Uterus (tissue), 4 donors: ENCODE results near the gene SLC35E2B. TPM values are rescaled to one million over a fixed set of nuclear protein-coding genes. Genes with fewer than 3 reads are reported as not detected.

Experiments used
- DNase-seq, 2 donors: peaks; one replicate each; pipeline ENCODE4 v3.0.0-alpha.2; 2019 to 2020
- H3K27ac ChIP-seq, 2 donors: fragments of 200-600 bp; sonication (generic); 1 replicate in 1 of 2; 2 replicates in 1 of 2; pipeline ENCODE4 v1.5.1; 2016 to 2018
- H3K27me3 ChIP-seq, 2 donors: fragments of 200-600 bp; sonication (generic); one replicate each; pipeline ENCODE4 v1.5.1; 2018 to 2019; ENCODE audit warnings: control low read depth in 1 of 2
- H3K36me3 ChIP-seq, 2 donors: fragments of 200-600 bp; sonication (generic); one replicate each; pipeline ENCODE4 v1.5.1; 2019; ENCODE audit warnings: control low read depth in 1 of 2
- H3K4me1 ChIP-seq, 2 donors: fragments of 200-600 bp; sonication (generic); one replicate each; pipeline ENCODE4 v1.5.1; 2018 to 2019; ENCODE audit warnings: control low read depth in 1 of 2
- H3K4me3 ChIP-seq, 2 donors: fragments of 200-600 bp; sonication (generic); 1 replicate in 1 of 2; 2 replicates in 1 of 2; pipeline ENCODE4 v1.5.1; 2018 to 2019; ENCODE audit warnings: mild to moderate bottlenecking in 1 of 2
- H3K9me3 ChIP-seq, 2 donors: fragments of 200-600 bp; sonication (generic); one replicate each; pipeline ENCODE4 v1.5.1; 2019; ENCODE audit warnings: control low read depth in 1 of 2
- POLR2A ChIP-seq, 2 donors: fragments of 450-650 bp; IDR thresholded peaks; one replicate each; pipeline ENCODE4 v1.6.1; 2016; ENCODE audit warnings: antibody characterized with exemption in 2 of 2, mild to moderate bottlenecking in 1 of 2, moderate library complexity in 1 of 2
- intact Hi-C: fragments of 100-400 bp; cut with DNase I; formaldehyde crosslinking; loops from one replicate; pipeline ENCODE4 v1.15.1; 2023; ENCODE audit warnings: low total_unique reads
- total RNA-seq, 4 donors: library from RNA; depleted of rRNA in 3 of 4; stranded (reverse); fragments of >200 nt in 3 of 4; gene quantifications; one replicate each; pipeline versions ENCODE4 v1.1.0 to v1.2.4, GENCODE V29; 2014 to 2023
- TF ChIP-seq, protein P1 (sequence below), 4 experiments: fragments of 200-600 bp in 2 of 4; fragments of 450-650 bp in 2 of 4; sonication (generic) in 2 of 4; IDR thresholded peaks; one replicate each; pipeline ENCODE4 v1.5.1; 2016 to 2019; ENCODE audit warnings: antibody characterized with exemption in 4 of 4, mild to moderate bottlenecking in 2 of 4, moderate library complexity in 1 of 4
- donor health status: DM: yes; HTN: yes; CAD: no.

The SLC35E2B gene
- total RNA-seq, 4 donors from 2014 or later: 19.1 to 59.2 (median 52.5) TPM

GRCh38 chr1:1687846-1688245, 4.7 kb downstream of the SLC35E2B start:
- intact Hi-C loops: no loop called here
- no peaks in the 10 kb centered on the region for H3K36me3 ChIP-seq
- no peak for DNase-seq
- no peaks in the 10 kb centered on the region for H3K9me3 ChIP-seq
- peaks cover 0 to 5% of the 10 kb centered on the region in 2 donors for H3K4me1 ChIP-seq
- no peak overlapping the region for H3K4me3 ChIP-seq
- H3K27ac ChIP-seq: no peak overlapping the region
- TF ChIP-seq POLR2A (IDR thresholded peaks at IDR 0.05): no peak
- TF ChIP-seq, protein P1, sequence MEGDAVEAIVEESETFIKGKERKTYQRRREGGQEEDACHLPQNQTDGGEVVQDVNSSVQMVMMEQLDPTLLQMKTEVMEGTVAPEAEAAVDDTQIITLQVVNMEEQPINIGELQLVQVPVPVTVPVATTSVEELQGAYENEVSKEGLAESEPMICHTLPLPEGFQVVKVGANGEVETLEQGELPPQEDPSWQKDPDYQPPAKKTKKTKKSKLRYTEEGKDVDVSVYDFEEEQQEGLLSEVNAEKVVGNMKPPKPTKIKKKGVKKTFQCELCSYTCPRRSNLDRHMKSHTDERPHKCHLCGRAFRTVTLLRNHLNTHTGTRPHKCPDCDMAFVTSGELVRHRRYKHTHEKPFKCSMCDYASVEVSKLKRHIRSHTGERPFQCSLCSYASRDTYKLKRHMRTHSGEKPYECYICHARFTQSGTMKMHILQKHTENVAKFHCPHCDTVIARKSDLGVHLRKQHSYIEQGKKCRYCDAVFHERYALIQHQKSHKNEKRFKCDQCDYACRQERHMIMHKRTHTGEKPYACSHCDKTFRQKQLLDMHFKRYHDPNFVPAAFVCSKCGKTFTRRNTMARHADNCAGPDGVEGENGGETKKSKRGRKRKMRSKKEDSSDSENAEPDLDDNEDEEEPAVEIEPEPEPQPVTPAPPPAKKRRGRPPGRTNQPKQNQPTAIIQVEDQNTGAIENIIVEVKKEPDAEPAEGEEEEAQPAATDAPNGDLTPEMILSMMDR (IDR thresholded peaks at IDR 0.05): no peak
- H3K27me3 ChIP-seq: no peaks in the 10 kb centered on the region

- no peaks in the 10 kb centered on the region for H3K9me3 ChIP-seq
- no peaks in the 10 kb centered on the region for H3K27me3 ChIP-seq
- TF ChIP-seq, protein P1 (IDR thresholded peaks at IDR 0.05): no peak
- no peak overlapping the region for H3K4me3 ChIP-seq
- H3K36me3 ChIP-seq: no peaks in the 10 kb centered on the region
- no peak overlapping the region for H3K27ac ChIP-seq
- intact Hi-C loops: no loop called here
- peaks cover 0 to 5% of the 10 kb centered on the region in 2 donors for H3K4me1 ChIP-seq
- no peak for DNase-seq
Observed at GRCh38 chr1:1684031-1684681, 8.4 kb downstream of the SLC35E2B start.

GRCh38 chr1:1683104-1683905, 9.3 kb downstream of the SLC35E2B start:
- no peak for DNase-seq

GRCh38 chr1:1680912-1681273, 11.7 kb downstream of the SLC35E2B start:
- Histone ChIP-seq H3K27ac (no peak overlapping the region), H3K36me3 (no peaks in the 10 kb centered on the region), H3K4me3 (no peak overlapping the region), H3K4me1 (peaks cover 0 to 5% of the 10 kb centered on the region in 2 donors), H3K27me3 (no peaks in the 10 kb centered on the region), H3K9me3 (no peaks in the 10 kb centered on the region)
- intact Hi-C loops: no loop called here
- TF ChIP-seq, protein P1 (IDR thresholded peaks at IDR 0.05): no peak
- TF ChIP-seq POLR2A (IDR thresholded peaks at IDR 0.05): no peak
- DNase-seq: no peak

More at GRCh38 chr1:1683104-1683905, 9.3 kb downstream of the SLC35E2B start:
- Histone ChIP-seq H3K36me3 (no peaks in the 10 kb centered on the region), H3K27me3 (no peaks in the 10 kb centered on the region), H3K27ac (no peak overlapping the region), H3K4me3 (no peak overlapping the region), H3K9me3 (no peaks in the 10 kb centered on the region), H3K4me1 (peaks cover 0 to 5% of the 10 kb centered on the region in 2 donors)
- TF ChIP-seq, protein P1 (IDR thresholded peaks at IDR 0.05): no peak
- intact Hi-C loops: no loop called here
